OCI-LY3 (cell line): ENCODE results near the gene HS6ST1.

Source experiments
- EZH2phosphoT487 ChIP-seq: fragments of 200-600 bp; shearing (Covaris generic); IDR thresholded peaks from 2 replicates; pipeline ENCODE4 v1.6.1; 2018; ENCODE audit warnings: antibody characterized with exemption, mixed run types, low read depth
- TF ChIP-seq, protein P1 (sequence below): fragments of 200-600, 300-600 bp; sonication (generic); IDR thresholded peaks from 2 replicates; pipeline ENCODE4 v1.5.1; 2014; ENCODE audit warnings: antibody characterized with exemption, low read length, low read depth

GRCh38 chr2:128270672-128271596 lies 47.7 kb downstream of the HS6ST1 start:
- TF ChIP-seq, protein P1, sequence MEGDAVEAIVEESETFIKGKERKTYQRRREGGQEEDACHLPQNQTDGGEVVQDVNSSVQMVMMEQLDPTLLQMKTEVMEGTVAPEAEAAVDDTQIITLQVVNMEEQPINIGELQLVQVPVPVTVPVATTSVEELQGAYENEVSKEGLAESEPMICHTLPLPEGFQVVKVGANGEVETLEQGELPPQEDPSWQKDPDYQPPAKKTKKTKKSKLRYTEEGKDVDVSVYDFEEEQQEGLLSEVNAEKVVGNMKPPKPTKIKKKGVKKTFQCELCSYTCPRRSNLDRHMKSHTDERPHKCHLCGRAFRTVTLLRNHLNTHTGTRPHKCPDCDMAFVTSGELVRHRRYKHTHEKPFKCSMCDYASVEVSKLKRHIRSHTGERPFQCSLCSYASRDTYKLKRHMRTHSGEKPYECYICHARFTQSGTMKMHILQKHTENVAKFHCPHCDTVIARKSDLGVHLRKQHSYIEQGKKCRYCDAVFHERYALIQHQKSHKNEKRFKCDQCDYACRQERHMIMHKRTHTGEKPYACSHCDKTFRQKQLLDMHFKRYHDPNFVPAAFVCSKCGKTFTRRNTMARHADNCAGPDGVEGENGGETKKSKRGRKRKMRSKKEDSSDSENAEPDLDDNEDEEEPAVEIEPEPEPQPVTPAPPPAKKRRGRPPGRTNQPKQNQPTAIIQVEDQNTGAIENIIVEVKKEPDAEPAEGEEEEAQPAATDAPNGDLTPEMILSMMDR: no peak
- TF ChIP-seq EZH2phosphoT487: no peak
